GM21529 (cell line): ENCODE measurements around the gene ANKRD13C.

Source experiments
- ATAC-seq: cut with Tn5 transposase; IDR thresholded peaks from one replicate; pipeline ENCODE4 v1.9.1; 2021; ENCODE audit not compliant: unreplicated experiment

Gene ANKRD13C

DNA sequence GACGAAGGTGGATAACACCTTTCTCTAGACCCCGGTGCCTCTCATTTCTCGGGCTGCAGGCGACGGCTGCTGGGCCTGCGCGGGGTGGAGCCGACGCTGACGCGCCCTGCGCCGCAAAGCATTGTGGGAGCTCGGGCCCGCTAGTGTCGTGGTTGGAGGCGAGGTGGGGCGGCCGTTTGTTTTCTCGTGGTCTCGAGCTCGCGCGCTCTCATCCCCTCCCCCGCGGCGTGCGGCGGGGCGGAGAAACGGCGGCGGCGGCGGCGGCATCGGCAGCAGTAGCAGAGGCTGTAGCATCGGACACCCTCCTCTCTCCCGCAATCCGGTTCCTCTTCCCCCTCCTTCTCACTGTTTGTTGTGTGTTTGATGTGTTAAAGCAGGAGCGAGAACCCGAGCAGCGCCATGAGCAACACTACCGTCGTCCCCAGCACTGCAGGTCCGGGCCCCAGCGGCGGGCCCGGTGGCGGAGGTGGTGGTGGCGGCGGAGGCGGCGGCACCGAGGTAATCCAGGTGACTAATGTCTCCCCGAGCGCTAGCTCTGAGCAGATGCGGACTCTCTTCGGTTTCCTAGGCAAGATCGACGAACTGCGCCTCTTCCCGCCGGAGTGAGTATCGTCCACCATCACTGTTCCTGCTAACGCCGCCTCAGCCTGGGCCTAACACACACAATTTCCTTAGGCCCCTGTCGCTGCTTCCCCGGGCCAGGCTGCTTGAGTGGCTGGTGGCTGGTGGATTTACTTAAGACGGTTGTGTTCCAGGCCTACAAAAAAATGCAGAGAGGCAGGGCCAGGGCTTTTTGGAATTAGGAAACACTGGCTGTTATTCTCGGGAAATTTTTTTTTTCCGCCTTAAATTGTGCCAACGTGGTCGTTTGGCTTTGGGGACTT is 133.0 kb downstream of the ANKRD13C start, which contains the start of gene SRSF11:
Gene SRSF11, plus strand, starts transcription at position 143 of the 884 bp plus-strand sequence. Its CDS starts 257 bp downstream, at position 400.
- ATAC-seq: peak; percentile 94

DNA sequence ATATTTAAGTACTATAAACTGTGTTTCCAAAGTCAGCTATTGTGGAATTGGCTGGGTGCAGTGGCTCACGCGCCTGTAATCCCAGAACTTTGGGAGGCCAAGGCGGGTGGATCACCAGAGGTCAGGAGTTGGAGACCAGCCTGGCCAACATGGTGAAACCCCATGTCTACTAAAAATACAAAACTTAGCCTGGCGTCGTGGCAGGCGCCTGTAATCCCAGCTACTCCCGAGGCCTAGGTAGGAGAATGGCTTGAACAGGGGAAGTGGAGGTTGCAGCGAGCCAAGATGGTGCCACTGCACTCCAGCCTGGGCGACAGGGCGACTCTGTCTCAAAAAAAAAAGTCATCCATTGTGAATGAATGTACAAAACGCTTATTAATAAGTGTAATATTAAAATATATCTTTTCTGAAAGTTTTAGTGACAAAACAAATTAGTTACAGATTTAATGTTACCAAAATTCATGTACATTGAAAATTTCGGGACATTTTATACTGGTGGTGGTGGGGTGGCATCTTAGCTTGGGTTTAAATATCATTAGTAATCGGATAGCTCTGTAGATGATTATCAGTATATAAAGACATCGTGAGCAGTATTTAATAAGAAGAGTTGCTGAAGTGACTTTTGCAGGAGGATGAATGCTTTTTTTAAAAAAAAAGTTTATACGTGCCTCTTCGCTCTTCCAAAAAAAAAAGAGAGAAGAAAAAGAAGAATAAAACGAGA is 133.8 kb downstream of the ANKRD13C start:
- peak; percentile 3 for ATAC-seq

DNA sequence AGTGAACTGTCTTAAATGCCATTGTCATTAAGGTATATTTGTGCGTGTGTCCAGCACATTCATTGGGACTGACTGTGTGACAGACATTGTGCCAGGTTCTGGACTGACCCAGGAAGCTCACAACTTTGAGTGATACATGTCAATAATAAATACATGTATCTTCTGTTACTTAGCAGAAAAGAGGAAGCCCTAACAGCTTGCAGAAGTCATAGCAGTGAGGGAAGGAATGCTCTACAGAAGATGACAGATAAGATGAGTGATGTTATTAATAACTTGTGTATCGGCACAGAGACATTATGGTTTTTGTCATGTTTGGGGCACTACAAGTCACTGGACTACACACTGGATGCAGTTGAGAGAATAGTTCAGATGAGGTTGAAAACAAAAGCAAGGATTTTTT is 134.5 kb downstream of the ANKRD13C start:
- no peak for ATAC-seq

DNA sequence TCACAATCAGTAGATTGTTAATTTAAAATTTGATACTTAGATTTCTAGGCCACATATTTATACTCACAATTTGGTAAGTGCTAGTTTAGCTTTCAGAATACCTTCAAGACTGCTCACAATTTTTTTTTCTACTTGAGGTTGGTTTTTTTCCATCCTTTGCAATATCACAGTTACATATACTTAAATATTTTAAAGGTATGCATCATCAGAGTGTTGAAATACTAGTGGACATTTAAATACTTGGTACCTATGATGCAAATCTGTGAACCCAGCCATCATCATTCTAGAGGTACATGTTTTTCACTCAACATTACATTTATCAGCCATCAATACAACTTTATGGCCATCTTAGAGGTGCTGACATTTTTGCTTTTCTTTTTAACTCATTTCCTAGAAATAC is 143.0 kb downstream of the ANKRD13C start:
- ATAC-seq: no peak

DNA sequence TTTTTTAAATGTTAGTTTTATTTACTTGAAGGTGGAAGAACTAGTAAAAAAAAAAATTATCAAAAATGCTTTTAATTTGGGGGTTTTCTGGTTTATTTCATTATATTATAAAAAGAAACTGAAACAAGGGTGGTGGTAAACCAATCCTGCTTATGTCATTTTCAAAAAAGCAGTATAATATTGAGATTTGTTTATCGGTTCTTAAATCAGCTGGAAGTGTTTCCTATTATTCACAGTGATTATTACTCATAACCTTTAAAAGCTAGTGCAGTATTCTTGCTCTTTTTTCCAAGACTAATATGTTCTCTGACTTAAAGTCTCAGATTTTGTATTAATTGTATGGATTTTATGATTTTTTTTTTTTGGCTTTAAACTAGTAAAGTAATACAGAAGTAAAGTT is 143.7 kb downstream of the ANKRD13C start:
- ATAC-seq: no peak
